Loucy (cell line): Measurements from ENCODE around the gene FMO1.
A peak's percentile ranks its signal among the peaks of the same experiment; 100 is the strongest.

ENCODE experiments used
- H2AFZ ChIP-seq: fragments of 200-600 bp; sonication (generic); 2 replicates; pipeline ENCODE4 v1.6.0; 2016; ENCODE audit warnings: antibody characterized with exemption, mild to moderate bottlenecking, low read length, moderate library complexity
- H3F3A ChIP-seq: fragments of 200-600 bp; 2 replicates; pipeline ENCODE4 v1.6.0; 2016; ENCODE audit warnings: antibody characterized with exemption, low read depth, mild to moderate bottlenecking
- H3K27me3 ChIP-seq: fragments of 200-600 bp; sonication (generic); 2 replicates; pipeline ENCODE4 v1.6.1; 2014; ENCODE audit warnings: low read length, mild to moderate bottlenecking; ENCODE audit not compliant: insufficient read depth, poor library complexity, severe bottlenecking
- H3K36me3 ChIP-seq: fragments of 200-600 bp; sonication (generic); 2 replicates; pipeline ENCODE4 v1.6.1; 2016; ENCODE audit warnings: low read length; ENCODE audit not compliant: insufficient read depth
- H3K4me1 ChIP-seq: fragments of 200-600 bp; sonication (generic); 2 replicates; pipeline ENCODE4 v1.5.1; 2014; ENCODE audit warnings: low read length, mild to moderate bottlenecking; ENCODE audit not compliant: insufficient read depth, poor library complexity, severe bottlenecking
- H3K4me2 ChIP-seq: fragments of 200-600 bp; sonication (generic); 2 replicates; pipeline ENCODE4 v1.6.0; 2014; ENCODE audit warnings: antibody characterized with exemption, low read length, low read depth, mild to moderate bottlenecking; ENCODE audit not compliant: poor library complexity, severe bottlenecking
- H3K4me3 ChIP-seq: fragments of 200-600 bp; sonication (generic); 2 replicates; pipeline ENCODE4 v1.5.1; 2014; ENCODE audit warnings: low read length, mild to moderate bottlenecking, mixed read lengths; ENCODE audit not compliant: poor library complexity, severe bottlenecking
- H3K79me2 ChIP-seq: fragments of 200-600 bp; sonication (generic); 2 replicates; pipeline ENCODE4 v1.6.1; 2014; ENCODE audit warnings: low read length; ENCODE audit not compliant: insufficient read depth
- H3K9ac ChIP-seq: fragments of 200-600 bp; sonication (generic); 2 replicates; pipeline ENCODE4 v1.6.0; 2014; ENCODE audit warnings: mild to moderate bottlenecking, low read depth, low read length, moderate library complexity; ENCODE audit not compliant: poor library complexity, severe bottlenecking
- H3K9me2 ChIP-seq: fragments of 200-600 bp; sonication (generic); replicated peaks from 2 replicates; pipeline ENCODE4 v1.6.1; 2016; ENCODE audit warnings: low read depth, low read length, mixed read lengths
- H3K9me3 ChIP-seq: fragments of 200-600 bp; sonication (generic); 2 replicates; pipeline ENCODE4 v1.6.1; 2014; ENCODE audit warnings: mild to moderate bottlenecking, antibody characterized with exemption, low read length, low read depth; ENCODE audit not compliant: insufficient read depth
- H4K20me1 ChIP-seq: fragments of 200-600 bp; sonication (generic); 2 replicates; pipeline ENCODE4 v1.6.0; 2014; ENCODE audit warnings: antibody characterized with exemption, low read length, mild to moderate bottlenecking; ENCODE audit not compliant: insufficient read depth, poor library complexity, severe bottlenecking
- CTCF ChIP-seq: fragments of 200-600 bp; sonication (generic); conservative IDR thresholded peaks from 2 replicates; pipeline ENCODE4 v1.5.1; 2014; ENCODE audit warnings: mild to moderate bottlenecking, antibody characterized with exemption, low read length
- EZH2phosphoT487 ChIP-seq: fragments of 200-600 bp; IDR thresholded peaks from 2 replicates; pipeline ENCODE4 v1.6.1; 2018; ENCODE audit warnings: antibody characterized with exemption, mild to moderate bottlenecking, moderate library complexity, borderline replicate concordance

The FMO1 gene

DNA sequence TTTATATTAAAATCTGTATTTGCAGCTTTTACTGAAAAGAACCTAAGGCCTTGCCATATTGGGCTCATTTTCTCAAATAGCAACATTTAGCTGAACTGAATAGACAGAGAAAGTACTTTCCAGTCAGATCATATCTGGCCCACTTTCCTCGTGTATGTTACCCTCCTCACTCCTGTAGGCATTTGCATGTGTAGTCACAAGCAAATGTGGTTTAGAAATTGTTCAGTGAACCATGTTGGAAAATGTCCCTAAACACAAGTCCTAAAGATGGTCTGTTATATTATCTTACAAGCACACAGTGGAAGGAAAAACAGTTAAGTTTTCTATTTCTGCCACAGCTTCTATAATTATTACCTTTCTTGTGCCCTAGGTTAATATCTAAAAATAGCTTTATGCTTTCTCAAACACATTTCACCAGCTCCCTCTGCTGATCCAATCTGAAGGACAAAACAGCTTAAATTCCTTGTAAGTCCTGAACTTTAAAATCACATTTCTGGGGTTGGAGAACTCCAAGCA, 65.1 kb downstream of the FMO1 start:
- Histone ChIP-seq H3F3A (no peaks in the 10 kb centered on the region), H3K9me2 (no peaks in the 10 kb centered on the region), H3K27me3 (no peaks in the 10 kb centered on the region), H3K79me2 (no peaks in the 10 kb centered on the region), H3K36me3 (no peaks in the 10 kb centered on the region), H3K4me1 (peaks cover 10% of the 10 kb centered on the region), H3K9me3 (no peaks in the 10 kb centered on the region), H3K4me2 (peak overlapping the region; percentile 48), H3K4me3 (peak overlapping the region; percentile 47), H2AFZ (peak overlapping the region; percentile 92), H3K9ac (peak overlapping the region; percentile 32), H4K20me1 (no peaks in the 10 kb centered on the region)
- TF ChIP-seq EZH2phosphoT487 (no peak), CTCF (no peak)

- TF ChIP-seq CTCF (peak; percentile 96), EZH2phosphoT487 (no peak)
- Histone ChIP-seq H3K9ac (peak within 1 kb of the TSS; percentile 72), H2AFZ (peak within 1 kb of the TSS; percentile 92), H3K4me3 (peak within 1 kb of the TSS; percentile 75), H3K27me3 (no peaks in the 10 kb centered on the region), H3K9me3 (no peaks in the 10 kb centered on the region), H3K4me1 (peaks cover 10% of the 10 kb centered on the region), H3K79me2 (no peaks in the 10 kb centered on the region), H3K36me3 (no peaks in the 10 kb centered on the region), H3K4me2 (peak within 1 kb of the TSS; percentile 93), H3F3A (no peaks in the 10 kb centered on the region), H3K9me2 (no peaks in the 10 kb centered on the region), H4K20me1 (no peaks in the 10 kb centered on the region)
These were observed 65.6 kb downstream of the FMO1 start, which contains the start of gene FMO4 for GRCh38 chr1:171313835-171314320. Gene FMO4 (plus strand): TSS chr1:171314183. CDS start chr1:171319826, 5,643 bp downstream.

DNA sequence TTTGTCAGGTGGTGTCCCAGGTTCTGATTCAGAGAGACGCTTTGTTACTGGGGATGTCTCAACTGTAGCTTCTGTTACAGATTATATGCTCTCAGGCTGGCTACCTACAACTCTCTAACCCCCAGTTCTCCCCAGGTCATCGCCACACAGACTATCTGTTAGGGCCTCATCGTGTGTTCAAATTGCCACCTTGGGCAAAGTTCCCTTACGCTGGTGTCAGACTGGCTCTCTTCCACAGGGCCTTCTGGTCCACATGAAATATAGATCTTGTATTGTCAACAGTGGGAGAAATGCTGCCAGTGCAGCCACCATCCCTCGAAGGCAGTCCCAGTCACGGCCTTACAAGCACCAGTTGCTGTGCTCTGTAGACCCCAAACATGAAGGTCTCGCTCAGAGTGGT, 81.0 kb downstream of the FMO1 start:
- no peak for TF ChIP-seq CTCF
- no peak for TF ChIP-seq EZH2phosphoT487
- Histone ChIP-seq H3K4me2 (no peak overlapping the region), H3K36me3 (no peaks in the 10 kb centered on the region), H3K9me3 (no peaks in the 10 kb centered on the region), H3K9ac (no peak overlapping the region), H3F3A (no peaks in the 10 kb centered on the region), H4K20me1 (no peaks in the 10 kb centered on the region), H3K4me1 (no peaks in the 10 kb centered on the region), H3K27me3 (no peaks in the 10 kb centered on the region), H2AFZ (no peak overlapping the region), H3K4me3 (no peak overlapping the region), H3K9me2 (no peaks in the 10 kb centered on the region), H3K79me2 (no peaks in the 10 kb centered on the region)
